ENCODE results near the gene EGR2.

- TF ChIP-seq CTCF (IDR thresholded peaks at IDR 0.05 in 8 of 11, conservative IDR thresholded peaks at IDR 0.05 in 3 of 11) (no peak), POLR2AphosphoS5 (IDR thresholded peaks at IDR 0.05) (no peak), POLR2A (IDR thresholded peaks at IDR 0.05) (no peak)
These were observed 21.9 kb downstream of the EGR2 start for GRCh38 chr10:62794306-62794705.

Measured in spleen (tissue), 7 donors.